H1 (cell line): ENCODE measurements around the gene PRDX3. TPM values are rescaled to one million over a fixed set of nuclear protein-coding genes. Genes with fewer than 3 reads are reported as not detected.

ENCODE experiments used
- CTCF ChIA-PET: fragments of 300-600 bp; sonication (Branson Sonifier 250); formaldehyde crosslinking; loops from one replicate; lab custom pipeline; 2021; ENCODE audit not compliant: partially characterized antibody; lab: Charles Lee
- POLR2A ChIA-PET: fragments of 300-600 bp; sonication (Branson Sonifier 250); formaldehyde crosslinking; loops from one replicate; lab custom pipeline; 2021; ENCODE audit warnings: inconsistent platforms; ENCODE audit not compliant: partially characterized antibody; lab: Charles Lee
- DNase-seq, 2 experiments: peaks; one replicate each; pipeline versions ENCODE4 v3.0.0 to v3.0.0-alpha.2; 2010 to 2022; ENCODE audit warnings: low spot score in 2 of 2, low read depth in 1 of 2, mixed read lengths in 1 of 2
- FAIRE-seq: peaks from 2 replicates; lab custom pipeline; 2011; peaks lifted over from hg19 to GRCh38; lab: Jason Lieb, UNC
- H2AFZ ChIP-seq: 2 replicates; pipeline ENCODE4 v1.8.1; 2012; ENCODE audit warnings: low read length, inconsistent platforms
- H2AK5ac ChIP-seq: 2 replicates; pipeline ENCODE4 v1.6.1; 2013; ENCODE audit warnings: low read depth, low read length
- H2BK120ac ChIP-seq: replicated peaks from 2 replicates; pipeline ENCODE3; 2013; ENCODE audit warnings: low read depth, low read length, inconsistent platforms
- H2BK12ac ChIP-seq: 2 replicates; pipeline ENCODE4 v1.6.1; 2013; ENCODE audit warnings: low read depth, low read length
- H2BK15ac ChIP-seq: 2 replicates; pipeline ENCODE4 v1.6.1; 2013; ENCODE audit warnings: low read length
- H2BK20ac ChIP-seq: 2 replicates; pipeline ENCODE4 v1.6.1; 2013; ENCODE audit warnings: low read length
- H2BK5ac ChIP-seq: 2 replicates; pipeline ENCODE4 v1.6.1; 2013; ENCODE audit warnings: low read depth, low read length
- H3K14ac ChIP-seq: 2 replicates; pipeline ENCODE4 v1.6.1; 2013; ENCODE audit warnings: inconsistent platforms; ENCODE audit not compliant: insufficient read length
- H3K18ac ChIP-seq: 2 replicates; pipeline ENCODE4 v1.6.1; 2013; ENCODE audit warnings: low read length; ENCODE audit errors: extremely low read depth
- H3K23ac ChIP-seq: 2 replicates; pipeline ENCODE4 v1.6.1; 2013; ENCODE audit warnings: inconsistent platforms; ENCODE audit not compliant: insufficient read length
- H3K23me2 ChIP-seq: 2 replicates; pipeline ENCODE4 v1.6.1; 2013; ENCODE audit warnings: low read depth, low read length
- H3K27ac ChIP-seq: 2 replicates; pipeline ENCODE4 v1.6.1; 2011; ENCODE audit warnings: low read depth, low read length, inconsistent platforms
- H3K27me3 ChIP-seq, 4 experiments: replicated peaks in 1 of 4; 1 replicate in 1 of 4; 2 replicates in 3 of 4; pipeline versions ENCODE4 v1.6.1 to v1.8.1; 2011 to 2013; ENCODE audit warnings: low read length in 3 of 4, mild to moderate bottlenecking in 3 of 4, inconsistent platforms in 2 of 4, mixed read lengths in 2 of 4, moderate library complexity in 1 of 4; ENCODE audit not compliant: control insufficient read depth in 3 of 4, insufficient read depth in 3 of 4; ENCODE audit errors: extremely low read depth in 1 of 4
- H3K36me3 ChIP-seq, 4 experiments: 2 replicates each; pipeline versions ENCODE4 v1.6.1 to v1.8.1; 2011 to 2013; ENCODE audit warnings: mild to moderate bottlenecking in 4 of 4, low read length in 3 of 4, moderate library complexity in 2 of 4, control low read depth in 1 of 4, inconsistent platforms in 1 of 4; ENCODE audit not compliant: insufficient read depth in 4 of 4, control insufficient read depth in 2 of 4
- H3K4ac ChIP-seq: replicated peaks from 2 replicates; pipeline ENCODE3; 2013; ENCODE audit warnings: low read length, low read depth, mixed read lengths, inconsistent platforms; ENCODE audit not compliant: insufficient read length
- H3K4me1 ChIP-seq, 4 experiments: replicated peaks in 1 of 4; 1 replicate in 1 of 4; 2 replicates in 3 of 4; pipeline versions ENCODE4 v1.6.1 to v1.8.1; 2011 to 2013; ENCODE audit warnings: low read length in 3 of 4, inconsistent platforms in 2 of 4, mixed read lengths in 1 of 4; ENCODE audit not compliant: insufficient read depth in 4 of 4, control insufficient read depth in 3 of 4
- H3K4me2 ChIP-seq, 2 experiments: 2 replicates each; pipeline versions ENCODE4 v1.6.1 to v1.8.1; 2011 to 2013; ENCODE audit warnings: low read depth in 2 of 2, low read length in 2 of 2, control low read depth in 1 of 2, inconsistent platforms in 1 of 2, mild to moderate bottlenecking in 1 of 2; ENCODE audit not compliant: insufficient read depth in 1 of 2
- H3K4me3 ChIP-seq, 4 experiments: fragments of 200-600, 300-600 bp in 1 of 4; sonication (generic), shearing (Covaris generic), sonication (Bioruptor Twin) in 1 of 4; 2 replicates each; pipeline versions ENCODE4 v1.5.1 to v1.8.1; 2011 to 2016; ENCODE audit warnings: low read length in 4 of 4, low read depth in 3 of 4, control low read depth in 2 of 4, inconsistent platforms in 2 of 4, mild to moderate bottlenecking in 2 of 4, mixed read lengths in 1 of 4, moderate library complexity in 1 of 4; ENCODE audit not compliant: insufficient read depth in 2 of 4; ENCODE audit errors: extremely low read depth in 1 of 4
- H3K56ac ChIP-seq: replicated peaks from 2 replicates; pipeline ENCODE3; 2013; ENCODE audit warnings: low read depth, mild to moderate bottlenecking, mixed read lengths, low read length, inconsistent platforms; ENCODE audit not compliant: insufficient read length
- H3K79me1 ChIP-seq: 2 replicates; pipeline ENCODE4 v1.6.1; 2013; ENCODE audit warnings: low read depth, low read length, control low read depth
- H3K79me2 ChIP-seq, 2 experiments: 2 replicates each; pipeline versions ENCODE4 v1.6.1 to v1.8.1; 2012 to 2013; ENCODE audit warnings: low read length in 2 of 2, mild to moderate bottlenecking in 2 of 2, inconsistent platforms in 1 of 2; ENCODE audit not compliant: insufficient read depth in 2 of 2, control insufficient read depth in 1 of 2
- H3K9ac ChIP-seq, 4 experiments: replicated peaks in 1 of 4; 1 replicate in 1 of 4; 2 replicates in 3 of 4; pipeline versions ENCODE4 v1.6.1 to v1.8.1; 2011 to 2013; ENCODE audit warnings: low read depth in 3 of 4, low read length in 3 of 4, control low read depth in 2 of 4, mild to moderate bottlenecking in 2 of 4, moderate library complexity in 2 of 4, inconsistent platforms in 1 of 4; ENCODE audit errors: extremely low read depth in 1 of 4
- H3K9me3 ChIP-seq, 2 experiments: 2 replicates each; pipeline versions ENCODE4 v1.6.1 to v1.8.1; 2012 to 2013; ENCODE audit warnings: mild to moderate bottlenecking in 2 of 2, moderate library complexity in 2 of 2, control low read depth in 1 of 2, inconsistent platforms in 1 of 2, low read depth in 1 of 2, low read length in 1 of 2, mixed read lengths in 1 of 2; ENCODE audit not compliant: insufficient read depth in 2 of 2
- H4K20me1 ChIP-seq, 2 experiments: replicated peaks in 1 of 2; 2 replicates each; pipeline versions ENCODE3 to v1.8.1; 2011 to 2013; ENCODE audit warnings: inconsistent platforms in 2 of 2, low read length in 2 of 2, mild to moderate bottlenecking in 1 of 2; ENCODE audit not compliant: insufficient read depth in 2 of 2, control insufficient read depth in 1 of 2
- H4K5ac ChIP-seq: 2 replicates; pipeline ENCODE4 v1.6.1; 2013; ENCODE audit warnings: low read length, low read depth, mixed read lengths, inconsistent platforms; ENCODE audit not compliant: insufficient read length
- H4K8ac ChIP-seq: 2 replicates; pipeline ENCODE4 v1.8.0; 2013; ENCODE audit warnings: mild to moderate bottlenecking, moderate library complexity, low read length, inconsistent platforms; ENCODE audit not compliant: insufficient read depth; ENCODE audit errors: extremely low read depth
- H4K91ac ChIP-seq: replicated peaks from 2 replicates; pipeline ENCODE3; 2013; ENCODE audit warnings: low read length, mixed read lengths, inconsistent platforms; ENCODE audit not compliant: insufficient read length
- ATF3 ChIP-seq: IDR thresholded peaks from 2 replicates; pipeline ENCODE4 v1.6.1; 2011; ENCODE audit warnings: low read depth, mild to moderate bottlenecking, low read length; ENCODE audit not compliant: insufficient read depth
- BCL11A ChIP-seq, 2 experiments: IDR thresholded peaks; one replicate each; pipeline ENCODE4 v1.6.1; 2011; ENCODE audit warnings: low read depth in 2 of 2, low read length in 2 of 2, mild to moderate bottlenecking in 2 of 2
- GTF2F1 ChIP-seq: IDR thresholded peaks from 2 replicates; pipeline ENCODE4 v1.6.1; 2012; ENCODE audit warnings: low read depth, low read length, improper control_type of control experiment, borderline replicate concordance
- JUN ChIP-seq: IDR thresholded peaks from 2 replicates; pipeline ENCODE4 v1.6.1; 2011; ENCODE audit warnings: low read depth, mild to moderate bottlenecking, improper control_type of control experiment, low read length
- KDM4A ChIP-seq: IDR thresholded peaks from one replicate; pipeline ENCODE4 v1.7.1; 2012; ENCODE audit warnings: low read depth, mild to moderate bottlenecking, moderate library complexity, low read length, inconsistent platforms; ENCODE audit not compliant: severe bottlenecking
- RAD21 ChIP-seq, 2 experiments: IDR thresholded peaks in 1 of 2; conservative IDR thresholded peaks in 1 of 2; 2 replicates each; pipeline ENCODE4 v1.6.1; 2011; ENCODE audit warnings: low read depth in 2 of 2, low read length in 2 of 2, improper control_type of control experiment in 1 of 2, inconsistent platforms in 1 of 2, mild to moderate bottlenecking in 1 of 2, moderate library complexity in 1 of 2
- SP1 ChIP-seq: IDR thresholded peaks from 2 replicates; pipeline ENCODE4 v1.6.1; 2011; ENCODE audit warnings: low read depth, low read length
- SUZ12 ChIP-seq: fragments of 200-600 bp; sonication (generic); IDR thresholded peaks from 2 replicates; pipeline ENCODE4 v1.6.1; 2012; ENCODE audit warnings: mild to moderate bottlenecking, inconsistent platforms, low read length, moderate library complexity, mixed read lengths
- ZNF274 ChIP-seq: IDR thresholded peaks from 2 replicates; pipeline ENCODE4 v1.7.0; 2012; ENCODE audit warnings: low read length, borderline replicate concordance; ENCODE audit errors: extremely low read depth
- WGBS, 2 experiments: shearing (Covaris generic) in 1 of 2; methylation state at CpG; one replicate each; pipeline versions ENCODE4 v1.1.6 to v1.1.7; 2013 to 2015; ENCODE audit warnings: low lambda C conversion rate in 2 of 2, mixed read lengths in 2 of 2, inconsistent platforms in 1 of 2, low coverage in 1 of 2, missing lambda C conversion rate in 1 of 2; ENCODE audit not compliant: insufficient replicate concordance in 2 of 2, insufficient coverage in 1 of 2, insufficient read length in 1 of 2; ENCODE audit errors: extremely low coverage in 1 of 2, missing lambda C conversion rate in 1 of 2; 5-methylcytosine and 5-hydroxymethylcytosine counted together
- polyA plus RNA-seq, 7 experiments: library from polyadenylated mRNA; depleted of rRNA in 3 of 7; stranded (reverse) in 5 of 7; unstranded in 2 of 7; fragments of >200 nt in 5 of 7; fragments of 200-250 nt in 2 of 7; gene quantifications; 1 replicate in 5 of 7; 2 replicates in 1 of 7; 4 replicates in 1 of 7; pipeline versions ENCODE4 v1.2.1 to v1.2.3, GENCODE V29; 2011 to 2013; ENCODE audit warnings: missing spikeins in 2 of 7, mixed read lengths in 2 of 7
- total RNA-seq: library from RNA; stranded (reverse); fragmentation: NEBNext Ultra II Directional; extraction: Animal tissue kit (Norgen Biotek cat#: 25700); gene quantifications from 2 replicates; pipeline ENCODE4 v1.2.1, GENCODE V29; 2021
- TF ChIP-seq, protein P1 (sequence below): IDR thresholded peaks from 2 replicates; pipeline ENCODE4 v1.6.1; 2012; ENCODE audit warnings: inconsistent platforms

Gene PRDX3
- total and polyA plus RNA-seq, 2 of the 8 experiments (the other 6 are each of a cell fraction or from before 2014, with no cell fraction given), result 201 to 208 TPM

DNA sequence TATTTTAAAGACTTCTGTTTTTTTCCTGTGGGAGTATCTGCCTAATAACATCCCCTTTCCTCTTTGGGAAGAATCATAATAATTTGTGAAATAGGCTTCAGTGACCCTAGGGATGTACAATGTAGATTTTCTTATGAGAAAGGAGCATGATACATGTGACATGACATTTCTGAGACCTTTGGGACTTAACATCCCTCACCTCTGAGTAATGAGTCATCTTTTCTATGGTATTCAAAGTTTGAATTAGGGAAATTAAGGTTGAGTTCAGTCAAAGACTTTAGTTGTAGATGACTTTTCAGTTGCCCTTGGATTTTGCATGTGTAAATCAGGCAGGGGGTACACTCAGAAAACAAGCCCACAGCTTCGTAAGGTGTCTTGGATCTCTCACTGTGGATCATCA lies 43.1 kb upstream of the PRDX3 start:
- no peak overlapping the region for H4K91ac ChIP-seq
- H3K9me3 ChIP-seq, result no peaks in the 10 kb centered on the region
- no peaks in the 10 kb centered on the region for H3K79me2 ChIP-seq
- H2BK5ac ChIP-seq, result no peak overlapping the region
- H4K8ac ChIP-seq, result no peak overlapping the region
- H3K23ac ChIP-seq, result no peak overlapping the region
- H3K79me1 ChIP-seq, result no peaks in the 10 kb centered on the region
- no peak overlapping the region for H3K18ac ChIP-seq
- no peaks in the 10 kb centered on the region for H4K20me1 ChIP-seq
- H3K23me2 ChIP-seq, result no peaks in the 10 kb centered on the region
- DNase-seq (no peak), FAIRE-seq (no peak)
- no peak overlapping the region for H3K9ac ChIP-seq
- H3K36me3 ChIP-seq, result no peaks in the 10 kb centered on the region
- H2BK120ac ChIP-seq, result no peak overlapping the region
- WGBS, 2 experiments, result 91% methylated on average over 1 of the region's 1 CpG; no CpG with 5 or more reads in 1 of the 2 experiments
- no peak overlapping the region for H2BK15ac ChIP-seq
- H4K5ac ChIP-seq, result no peak overlapping the region
- H3K4me3 ChIP-seq, result no peak overlapping the region
- H2BK12ac ChIP-seq, result no peak overlapping the region
- H2BK20ac ChIP-seq, result no peak overlapping the region
- ChIA-PET POLR2A (no interaction called here), CTCF (interaction anchor here (0.7 to 4.3 kb wide), 8 partner anchors 10 to 268 kb away, joined by 3 to 19 read pairs (median 4); partner anchors contain the start of gene GRK5)
- H2AK5ac ChIP-seq, result no peak overlapping the region
- 0 out of 2 replicates have a peak overlapping the region, but pooled peaks have one; percentile 0 for H2AFZ ChIP-seq
- no peak overlapping the region for H3K56ac ChIP-seq
- H3K4ac ChIP-seq, result no peak overlapping the region
- H3K27me3 ChIP-seq, result no peaks in the 10 kb centered on the region; a peak in 1 of 7 replicates
- no peak overlapping the region for H3K27ac ChIP-seq
- H3K4me2 ChIP-seq, result no peak overlapping the region
- H3K4me1 ChIP-seq, result peaks cover 2 to 24% (median 11%) of the 10 kb centered on the region in 4 experiments; a peak in 6 of 7 replicates
- H3K14ac ChIP-seq, result no peak overlapping the region
- TF ChIP-seq JUN, result no peak
- TF ChIP-seq ATF3, result no peak
- no peak for TF ChIP-seq SP1
- no peak for TF ChIP-seq SUZ12
- TF ChIP-seq KDM4A, result no peak
- TF ChIP-seq GTF2F1, result no peak
- TF ChIP-seq RAD21 (IDR thresholded peaks at IDR 0.05 in 1 of 2, conservative IDR thresholded peaks at IDR 0.05 in 1 of 2; ENCODE audit: low read depth in 2 of 2, low read length in 2 of 2), result no peak
- TF ChIP-seq, protein P1, sequence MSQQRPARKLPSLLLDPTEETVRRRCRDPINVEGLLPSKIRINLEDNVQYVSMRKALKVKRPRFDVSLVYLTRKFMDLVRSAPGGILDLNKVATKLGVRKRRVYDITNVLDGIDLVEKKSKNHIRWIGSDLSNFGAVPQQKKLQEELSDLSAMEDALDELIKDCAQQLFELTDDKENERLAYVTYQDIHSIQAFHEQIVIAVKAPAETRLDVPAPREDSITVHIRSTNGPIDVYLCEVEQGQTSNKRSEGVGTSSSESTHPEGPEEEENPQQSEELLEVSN, result no peak
- no peak for TF ChIP-seq ZNF274
- TF ChIP-seq BCL11A (IDR thresholded peaks at IDR 0.05; ENCODE audit: low read depth in 2 of 2, low read length in 2 of 2), result no peak
